ENCODE data around the gene FLRT2. TPM values are rescaled to one million over a fixed set of nuclear protein-coding genes. Genes with fewer than 3 reads are reported as not detected.

The FLRT2 gene
- total RNA-seq, 1 donor from 2014 or later: 24.6 TPM

- Histone ChIP-seq H3K27me3 (no peaks in the 10 kb centered on the region), H3K9me3 (no peaks in the 10 kb centered on the region), H3K27ac (no peak overlapping the region), H3K4me3 (no peak overlapping the region), H3K36me3 (no peaks in the 10 kb centered on the region), H3K4me1 (no peaks in the 10 kb centered on the region)
- DNase-seq (ENCODE audit: low spot score in 2 of 2): no peak
- TF ChIP-seq CTCF (IDR thresholded peaks at IDR 0.05): no peak
- intact Hi-C loops (cut with DNase I): no loop called here
Observed at GRCh38 chr14:85584481-85584880, 54.5 kb downstream of the FLRT2 start.

- Histone ChIP-seq H3K27ac (no peak overlapping the region), H3K4me1 (no peaks in the 10 kb centered on the region), H3K36me3 (no peaks in the 10 kb centered on the region), H3K9me3 (no peaks in the 10 kb centered on the region), H3K27me3 (no peaks in the 10 kb centered on the region), H3K4me3 (no peak overlapping the region)
- DNase-seq (ENCODE audit: low spot score in 2 of 2): no peak
- intact Hi-C loops (cut with DNase I): no loop called here
- TF ChIP-seq CTCF (IDR thresholded peaks at IDR 0.05): no peak
Observed at GRCh38 chr14:85587151-85587711, 57.3 kb downstream of the FLRT2 start.

GRCh38 chr14:85590784-85591183 is 60.8 kb downstream of the FLRT2 start:
- no peak for DNase-seq (ENCODE audit: low spot score in 2 of 2)
- H3K36me3 ChIP-seq: no peaks in the 10 kb centered on the region
- no peak overlapping the region for H3K4me3 ChIP-seq
- H3K27me3 ChIP-seq: no peaks in the 10 kb centered on the region
- no peaks in the 10 kb centered on the region for H3K4me1 ChIP-seq
- intact Hi-C loops (cut with DNase I): no loop called here
- H3K27ac ChIP-seq: no peak overlapping the region
- no peak for TF ChIP-seq CTCF (IDR thresholded peaks at IDR 0.05)
- no peaks in the 10 kb centered on the region for H3K9me3 ChIP-seq

GRCh38 chr14:85594217-85594616 is 64.3 kb downstream of the FLRT2 start:
- Histone ChIP-seq H3K4me3 (no peak overlapping the region), H3K27me3 (no peaks in the 10 kb centered on the region), H3K4me1 (no peaks in the 10 kb centered on the region), H3K36me3 (no peaks in the 10 kb centered on the region), H3K27ac (no peak overlapping the region), H3K9me3 (no peaks in the 10 kb centered on the region)
- intact Hi-C loops (cut with DNase I): no loop called here
- no peak for DNase-seq (ENCODE audit: low spot score in 2 of 2)
- TF ChIP-seq CTCF (IDR thresholded peaks at IDR 0.05): no peak

GRCh38 chr14:85595981-85596380 is 66.0 kb downstream of the FLRT2 start:
- no peaks in the 10 kb centered on the region for H3K4me1 ChIP-seq
- no peaks in the 10 kb centered on the region for H3K9me3 ChIP-seq
- H3K27ac ChIP-seq: no peak overlapping the region
- TF ChIP-seq CTCF (IDR thresholded peaks at IDR 0.05): no peak
- DNase-seq (ENCODE audit: low spot score in 2 of 2): no peak
- H3K27me3 ChIP-seq: no peaks in the 10 kb centered on the region
- H3K36me3 ChIP-seq: no peaks in the 10 kb centered on the region
- no peak overlapping the region for H3K4me3 ChIP-seq
- intact Hi-C loops (cut with DNase I): no loop called here

- H3K4me1 ChIP-seq: no peaks in the 10 kb centered on the region
- no peak overlapping the region for H3K4me3 ChIP-seq
- H3K27me3 ChIP-seq: no peaks in the 10 kb centered on the region
- H3K9me3 ChIP-seq: no peaks in the 10 kb centered on the region
- no peak overlapping the region for H3K27ac ChIP-seq
- intact Hi-C loops (cut with DNase I): no loop called here
- H3K36me3 ChIP-seq: no peaks in the 10 kb centered on the region
- DNase-seq (ENCODE audit: low spot score in 2 of 2): no peak
- TF ChIP-seq CTCF (IDR thresholded peaks at IDR 0.05): no peak
Observed at GRCh38 chr14:85596562-85596961, 66.6 kb downstream of the FLRT2 start.

Data from ascending aorta (tissue), 2 donors.